ENCODE measurements around the gene AQP3.
"Not testable (repeated sequence)": the region's sequence is repeated elsewhere in the genome, so short reads cannot be mapped to it uniquely, and the experiment has no call there.

Gene AQP3

DNA sequence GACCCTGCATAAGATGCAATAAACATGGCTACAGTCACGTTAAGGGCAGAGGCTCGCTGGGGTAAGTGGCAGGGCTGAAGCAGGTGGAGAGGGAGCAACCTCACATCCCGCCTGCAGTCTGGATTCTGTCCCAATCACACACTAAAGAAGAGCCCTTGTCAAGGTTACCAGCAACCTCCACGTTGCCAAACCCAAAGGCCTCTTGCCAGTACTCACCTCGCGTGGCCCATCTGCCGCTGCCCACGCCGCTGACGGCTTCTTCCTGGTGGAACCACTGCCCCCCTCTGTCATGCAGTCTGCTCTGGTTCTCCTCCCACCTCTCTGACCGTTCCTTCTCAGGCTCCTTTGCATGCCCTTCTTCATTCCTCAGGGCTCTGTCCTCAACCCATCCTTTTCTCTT lies 53.8 kb downstream of the AQP3 start:
- no peak overlapping the region for H3K4me3 ChIP-seq (ENCODE audit: low read depth, low read length)
- no peak for DNase-seq (ENCODE audit: low read depth, low spot score)
- in situ Hi-C loops (cut with HindIII; ENCODE audit: low sequenced_read_pairs), result no loop called here
- TF ChIP-seq, protein P1, sequence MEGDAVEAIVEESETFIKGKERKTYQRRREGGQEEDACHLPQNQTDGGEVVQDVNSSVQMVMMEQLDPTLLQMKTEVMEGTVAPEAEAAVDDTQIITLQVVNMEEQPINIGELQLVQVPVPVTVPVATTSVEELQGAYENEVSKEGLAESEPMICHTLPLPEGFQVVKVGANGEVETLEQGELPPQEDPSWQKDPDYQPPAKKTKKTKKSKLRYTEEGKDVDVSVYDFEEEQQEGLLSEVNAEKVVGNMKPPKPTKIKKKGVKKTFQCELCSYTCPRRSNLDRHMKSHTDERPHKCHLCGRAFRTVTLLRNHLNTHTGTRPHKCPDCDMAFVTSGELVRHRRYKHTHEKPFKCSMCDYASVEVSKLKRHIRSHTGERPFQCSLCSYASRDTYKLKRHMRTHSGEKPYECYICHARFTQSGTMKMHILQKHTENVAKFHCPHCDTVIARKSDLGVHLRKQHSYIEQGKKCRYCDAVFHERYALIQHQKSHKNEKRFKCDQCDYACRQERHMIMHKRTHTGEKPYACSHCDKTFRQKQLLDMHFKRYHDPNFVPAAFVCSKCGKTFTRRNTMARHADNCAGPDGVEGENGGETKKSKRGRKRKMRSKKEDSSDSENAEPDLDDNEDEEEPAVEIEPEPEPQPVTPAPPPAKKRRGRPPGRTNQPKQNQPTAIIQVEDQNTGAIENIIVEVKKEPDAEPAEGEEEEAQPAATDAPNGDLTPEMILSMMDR (IDR thresholded peaks at IDR 0.05; ENCODE audit: low read depth, low read length), result no peak

DNA sequence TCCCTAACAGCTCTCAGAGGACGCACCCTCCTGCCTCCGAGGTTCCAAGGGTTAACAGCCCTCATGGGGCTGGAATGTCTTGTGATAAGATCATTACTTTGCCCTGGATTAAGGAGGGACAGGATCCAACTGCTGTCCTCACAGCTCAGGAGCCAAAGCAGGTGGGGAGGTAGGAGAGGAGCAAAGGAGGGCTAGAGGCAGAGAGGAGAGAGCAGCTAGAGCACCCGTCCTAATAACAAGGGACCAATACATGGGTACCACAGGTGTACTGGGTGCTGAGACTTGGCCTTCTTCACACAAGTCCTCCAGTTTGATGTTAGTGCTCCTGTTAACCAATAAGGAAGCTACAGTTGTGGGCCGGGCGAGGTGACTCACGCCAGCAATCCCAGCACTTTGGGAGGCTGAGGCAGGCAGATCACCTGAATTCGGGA lies 54.8 kb downstream of the AQP3 start:
- DNase-seq (ENCODE audit: low read depth, low spot score); in situ Hi-C loops (cut with HindIII; ENCODE audit: low sequenced_read_pairs); H3K4me3 ChIP-seq (ENCODE audit: low read depth, low read length): not testable (repeated sequence)
